IPS DF 6.9 (cell line): ENCODE results near the gene STK32B.

Source experiments
- DNase-seq: peaks from one replicate; pipeline ENCODE4 v3.0.0-alpha.2; 2013; ENCODE audit warnings: low read depth, low spot score
- H3K27ac ChIP-seq: one replicate; pipeline ENCODE4 v1.5.1; 2013; ENCODE audit warnings: low read length, control low read depth
- H3K27me3 ChIP-seq: 2 replicates; pipeline ENCODE4 v1.6.1; 2013; ENCODE audit warnings: mild to moderate bottlenecking, low read length; ENCODE audit not compliant: control insufficient read depth, insufficient read depth
- H3K36me3 ChIP-seq: 2 replicates; pipeline ENCODE4 v1.6.1; 2013; ENCODE audit warnings: low read length; ENCODE audit not compliant: control insufficient read depth, insufficient read depth
- H3K4me1 ChIP-seq: 2 replicates; pipeline ENCODE4 v1.6.1; 2013; ENCODE audit warnings: low read length; ENCODE audit not compliant: control insufficient read depth, insufficient read depth
- H3K4me3 ChIP-seq: 2 replicates; pipeline ENCODE4 v1.5.1; 2013; ENCODE audit warnings: mild to moderate bottlenecking, low read length
- H3K9me3 ChIP-seq: 2 replicates; pipeline ENCODE4 v1.6.1; 2013; ENCODE audit warnings: low read length, inconsistent platforms; ENCODE audit not compliant: control insufficient read depth, insufficient read depth
- WGBS: extraction: QIAGEN DNeasy Blood & Tissue Kit; methylation state at CpG from one replicate; pipeline ENCODE4 v1.1.7; 2013; ENCODE audit warnings: mixed read lengths, missing lambda C conversion rate; ENCODE audit not compliant: insufficient read length, insufficient coverage; 5-methylcytosine and 5-hydroxymethylcytosine counted together

STK32B gene

GRCh38 chr4:5524446-5525299 lies 473.4 kb downstream of the STK32B start:
- no peaks in the 10 kb centered on the region for H3K4me1 ChIP-seq
- no peaks in the 10 kb centered on the region for H3K36me3 ChIP-seq
- no peaks in the 10 kb centered on the region for H3K27me3 ChIP-seq
- WGBS, result no CpG with 5 or more reads among the region's 5 CpGs
- no peak overlapping the region for H3K27ac ChIP-seq
- DNase-seq, result no peak
- H3K4me3 ChIP-seq, result no peak overlapping the region
- no peaks in the 10 kb centered on the region for H3K9me3 ChIP-seq

- no peaks in the 10 kb centered on the region for H3K27me3 ChIP-seq
- H3K4me3 ChIP-seq, result no peak overlapping the region
- no peak for DNase-seq
- no peaks in the 10 kb centered on the region for H3K36me3 ChIP-seq
- H3K27ac ChIP-seq, result no peak overlapping the region
- no peaks in the 10 kb centered on the region for H3K9me3 ChIP-seq
- H3K4me1 ChIP-seq, result no peaks in the 10 kb centered on the region
- no CpG with 5 or more reads among the region's 3 CpGs for WGBS
Observed at GRCh38 chr4:5526080-5526846, 475.0 kb downstream of the STK32B start.

GRCh38 chr4:5527211-5527610 lies 475.9 kb downstream of the STK32B start:
- DNase-seq, result no peak
- Histone ChIP-seq H3K27ac (no peak overlapping the region), H3K9me3 (no peaks in the 10 kb centered on the region), H3K4me3 (no peak overlapping the region), H3K27me3 (no peaks in the 10 kb centered on the region), H3K36me3 (no peaks in the 10 kb centered on the region), H3K4me1 (no peaks in the 10 kb centered on the region)
- WGBS, result no CpG with 5 or more reads among the region's 3 CpGs

GRCh38 chr4:5528031-5528436 lies 476.8 kb downstream of the STK32B start:
- no peak for DNase-seq
- WGBS, result no CpG with 5 or more reads among the region's 4 CpGs
- no peaks in the 10 kb centered on the region for H3K4me1 ChIP-seq
- H3K36me3 ChIP-seq, result no peaks in the 10 kb centered on the region
- H3K9me3 ChIP-seq, result no peaks in the 10 kb centered on the region
- H3K27me3 ChIP-seq, result no peaks in the 10 kb centered on the region
- H3K27ac ChIP-seq, result no peak overlapping the region
- H3K4me3 ChIP-seq, result no peak overlapping the region

- Histone ChIP-seq H3K27ac (no peak overlapping the region), H3K4me3 (no peak overlapping the region), H3K36me3 (no peaks in the 10 kb centered on the region; the same call in 1 of the 2 replicates), H3K27me3 (no peaks in the 10 kb centered on the region), H3K9me3 (no peaks in the 10 kb centered on the region), H3K4me1 (no peaks in the 10 kb centered on the region)
- DNase-seq, result no peak
- no CpG with 5 or more reads among the region's 2 CpGs for WGBS
Observed at GRCh38 chr4:5532100-5532499, 480.8 kb downstream of the STK32B start.

GRCh38 chr4:5539584-5539983 lies 488.3 kb downstream of the STK32B start:
- H3K27me3 ChIP-seq, result no peaks in the 10 kb centered on the region
- WGBS, result no CpG with 5 or more reads among the region's 2 CpGs
- H3K4me3 ChIP-seq, result no peak overlapping the region

GRCh38 chr4:5541169-5541568 lies 489.9 kb downstream of the STK32B start:
- no peak for DNase-seq
- Histone ChIP-seq H3K4me1 (no peaks in the 10 kb centered on the region), H3K36me3 (no peaks in the 10 kb centered on the region), H3K27ac (no peak overlapping the region), H3K27me3 (no peaks in the 10 kb centered on the region), H3K9me3 (no peaks in the 10 kb centered on the region), H3K4me3 (no peak overlapping the region)
- no CpG with 5 or more reads among the region's 10 CpGs for WGBS

More at GRCh38 chr4:5539584-5539983, 488.3 kb downstream of the STK32B start:
- Histone ChIP-seq H3K4me1 (no peaks in the 10 kb centered on the region), H3K9me3 (no peaks in the 10 kb centered on the region), H3K36me3 (no peaks in the 10 kb centered on the region), H3K27ac (no peak overlapping the region)
- no peak for DNase-seq

- Histone ChIP-seq H3K4me3 (no peak overlapping the region), H3K4me1 (no peaks in the 10 kb centered on the region), H3K27me3 (no peaks in the 10 kb centered on the region), H3K27ac (no peak overlapping the region), H3K9me3 (no peaks in the 10 kb centered on the region), H3K36me3 (no peaks in the 10 kb centered on the region)
- WGBS, result no CpG with 5 or more reads among the region's 8 CpGs
- DNase-seq, result no peak
Observed at GRCh38 chr4:5543681-5544080, 492.4 kb downstream of the STK32B start.

- WGBS, result no CpG with 5 or more reads among the region's 5 CpGs
- DNase-seq, result no peak
- Histone ChIP-seq H3K36me3 (no peaks in the 10 kb centered on the region), H3K27ac (no peak overlapping the region), H3K4me3 (no peak overlapping the region), H3K4me1 (no peaks in the 10 kb centered on the region), H3K9me3 (no peaks in the 10 kb centered on the region), H3K27me3 (no peaks in the 10 kb centered on the region)
Observed at GRCh38 chr4:5544762-5545161, 493.5 kb downstream of the STK32B start.

- DNase-seq, result no peak
- H3K4me3 ChIP-seq, result no peak overlapping the region
- no peaks in the 10 kb centered on the region for H3K27me3 ChIP-seq
- H3K27ac ChIP-seq, result no peak overlapping the region
- no peaks in the 10 kb centered on the region for H3K4me1 ChIP-seq
- no peaks in the 10 kb centered on the region for H3K9me3 ChIP-seq
- H3K36me3 ChIP-seq, result no peaks in the 10 kb centered on the region
- WGBS, result no CpG with 5 or more reads among the region's 2 CpGs
Observed at GRCh38 chr4:5545271-5545670, 494.0 kb downstream of the STK32B start.
